SK-N-SH (cell line): ENCODE measurements around the gene ASMTL. TPM values are rescaled to one million over a fixed set of nuclear protein-coding genes. Genes with fewer than 3 reads are reported as not detected.

Experiments used
- CTCF ChIA-PET: fragments of 300-600, 350-600 bp; formaldehyde crosslinking; extraction: SDS; loops from one replicate; lab custom pipeline; 2021; lab: Yijun Ruan, JAX
- POLR2A ChIA-PET: fragments of 350-600 bp; sonication (Branson Sonifier 250); formaldehyde crosslinking; extraction: SDS; loops from one replicate; lab custom pipeline; 2020; ENCODE audit warnings: antibody characterized with exemption, inconsistent platforms; lab: Yijun Ruan, JAX
- DNase-seq: peaks from one replicate; pipeline ENCODE4 v3.0.0; 2012
- H2AFZ ChIP-seq: fragments of 200-600 bp; sonication (generic); 2 replicates; pipeline ENCODE4 v1.8.1; 2016; ENCODE audit warnings: antibody characterized with exemption, mild to moderate bottlenecking, low read depth
- H3F3A ChIP-seq: fragments of 200-600 bp; sonication (generic); replicated peaks from 2 replicates; pipeline ENCODE3; 2016; ENCODE audit warnings: antibody characterized with exemption, mild to moderate bottlenecking; ENCODE audit not compliant: insufficient read depth
- H3K27ac ChIP-seq, 2 experiments: fragments of 200-500 bp in 1 of 2; fragments of 200-600 bp in 1 of 2; sonication (Bioruptor generic) in 1 of 2; sonication (generic), shearing (Covaris generic) in 1 of 2; 2 replicates each; pipeline versions ENCODE4 v1.5.1 to v1.6.1; 2014 to 2016; ENCODE audit warnings: low read depth in 2 of 2, inconsistent platforms in 1 of 2, low read length in 1 of 2, mild to moderate bottlenecking in 1 of 2, mixed read lengths in 1 of 2
- H3K27me3 ChIP-seq: fragments of 200-600 bp; sonication (generic), shearing (Covaris generic); 2 replicates; pipeline ENCODE4 v1.6.1; 2016; ENCODE audit warnings: mixed run types; ENCODE audit not compliant: insufficient read depth
- H3K36me3 ChIP-seq, 2 experiments: fragments of 200-500 bp in 1 of 2; fragments of 200-600 bp in 1 of 2; sonication (Bioruptor generic) in 1 of 2; sonication (generic) in 1 of 2; replicated peaks in 1 of 2; 2 replicates each; pipeline versions ENCODE3 to v1.5.1; 2014 to 2016; ENCODE audit warnings: low read length in 1 of 2, mild to moderate bottlenecking in 1 of 2; ENCODE audit not compliant: insufficient read depth in 2 of 2, control insufficient read depth in 1 of 2
- H3K4me1 ChIP-seq, 2 experiments: fragments of 200-500 bp in 1 of 2; fragments of 200-600 bp in 1 of 2; sonication (Bioruptor generic) in 1 of 2; sonication (generic), shearing (Covaris generic) in 1 of 2; 2 replicates each; pipeline versions ENCODE4 v1.5.1 to v1.6.1; 2014 to 2016; ENCODE audit warnings: low read depth in 1 of 2, low read length in 1 of 2, mixed run types in 1 of 2; ENCODE audit not compliant: insufficient read depth in 2 of 2, control insufficient read depth in 1 of 2
- H3K4me2 ChIP-seq: fragments of 200-600 bp; sonication (generic), shearing (Covaris generic); 2 replicates; pipeline ENCODE4 v1.6.1; 2017; ENCODE audit warnings: mixed run types
- H3K4me3 ChIP-seq, 2 experiments: fragments of 200-500 bp in 1 of 2; fragments of 200-600 bp in 1 of 2; sonication (Bioruptor generic) in 1 of 2; sonication (generic), shearing (Covaris generic) in 1 of 2; 2 replicates each; pipeline versions ENCODE4 v1.5.1 to v1.8.1; 2014 to 2016; ENCODE audit warnings: low read depth in 2 of 2, inconsistent platforms in 1 of 2, low read length in 1 of 2, mild to moderate bottlenecking in 1 of 2, mixed read lengths in 1 of 2, moderate library complexity in 1 of 2
- H3K79me2 ChIP-seq: fragments of 200-600 bp; sonication (generic); 2 replicates; pipeline ENCODE4 v1.8.1; 2017; ENCODE audit warnings: mild to moderate bottlenecking; ENCODE audit not compliant: insufficient read depth
- H3K9ac ChIP-seq: fragments of 200-600 bp; sonication (generic); 2 replicates; pipeline ENCODE4 v1.6.1; 2017; ENCODE audit warnings: mixed run types
- H3K9me2 ChIP-seq: fragments of 200-600 bp; sonication (generic); 2 replicates; pipeline ENCODE4 v1.6.1; 2017; ENCODE audit warnings: mixed run types
- H3K9me3 ChIP-seq: fragments of 200-600 bp; sonication (generic); 2 replicates; pipeline ENCODE4 v1.6.1; 2017; ENCODE audit warnings: mixed run types, mild to moderate bottlenecking, moderate library complexity
- H4K20me1 ChIP-seq: fragments of 200-600 bp; sonication (generic); 2 replicates; pipeline ENCODE4 v1.6.1; 2017; ENCODE audit warnings: mild to moderate bottlenecking, mixed run types; ENCODE audit not compliant: insufficient read depth
- CHD2 ChIP-seq: fragments of 150-350 bp; IDR thresholded peaks from 2 replicates; pipeline ENCODE4 v1.6.1; 2018; ENCODE audit warnings: low read length; ENCODE audit not compliant: partially characterized antibody
- EP300 ChIP-seq, 2 experiments: IDR thresholded peaks; 2 replicates each; pipeline versions ENCODE4 v1.4.0 to v1.6.1; 2012; ENCODE audit warnings: borderline replicate concordance in 1 of 2, low read depth in 1 of 2, low read length in 1 of 2
- FOSL2 ChIP-seq: IDR thresholded peaks from 2 replicates; pipeline ENCODE4 v1.4.0; 2012; ENCODE audit warnings: low read depth, mild to moderate bottlenecking, moderate library complexity, borderline replicate concordance
- FOXJ3 ChIP-seq: sonication (generic); formaldehyde crosslinking; IDR thresholded peaks from 2 replicates; pipeline ENCODE4 v1.5.1; 2020; ENCODE audit warnings: mild to moderate bottlenecking, missing genetic modification reagents
- FOXM1 ChIP-seq: IDR thresholded peaks from 2 replicates; pipeline ENCODE4 v1.4.0; 2012; ENCODE audit warnings: low read depth, mild to moderate bottlenecking
- GABPA ChIP-seq: IDR thresholded peaks from 2 replicates; pipeline ENCODE4 v1.4.0; 2012; ENCODE audit warnings: low read depth, mild to moderate bottlenecking
- GATA2 ChIP-seq: sonication (generic); formaldehyde crosslinking; IDR thresholded peaks from 2 replicates; pipeline ENCODE4 v1.5.0; 2020; ENCODE audit warnings: mild to moderate bottlenecking, missing genetic modification reagents
- JUND ChIP-seq: IDR thresholded peaks from 2 replicates; pipeline ENCODE4 v1.4.0; 2012
- MEF2A ChIP-seq: IDR thresholded peaks from 2 replicates; pipeline ENCODE4 v1.4.0; 2012; ENCODE audit warnings: low read depth, borderline replicate concordance
- NFIC ChIP-seq: IDR thresholded peaks from 2 replicates; pipeline ENCODE4 v1.4.0; 2012; ENCODE audit warnings: borderline replicate concordance
- NRF1 ChIP-seq: IDR thresholded peaks from 2 replicates; pipeline ENCODE4 v1.6.1; 2012; ENCODE audit warnings: low read depth, mild to moderate bottlenecking, low read length
- PBX3 ChIP-seq: IDR thresholded peaks from 2 replicates; pipeline ENCODE4; 2012
- POLR2AphosphoS5 ChIP-seq: IDR thresholded peaks from 2 replicates; pipeline ENCODE4 v1.6.1; 2012; ENCODE audit warnings: low read depth, low read length
- RAD21 ChIP-seq: IDR thresholded peaks from 2 replicates; pipeline ENCODE4 v1.6.1; 2012; ENCODE audit warnings: mild to moderate bottlenecking, low read length
- RCOR1 ChIP-seq: fragments of 150-350 bp; IDR thresholded peaks from 2 replicates; pipeline ENCODE4 v1.6.1; 2017; ENCODE audit warnings: antibody characterized with exemption, low read length
- REST ChIP-seq: IDR thresholded peaks from 2 replicates; pipeline ENCODE4 v1.6.1; 2012; ENCODE audit warnings: mild to moderate bottlenecking, low read depth, low read length, moderate library complexity
- RFX5 ChIP-seq: IDR thresholded peaks from 2 replicates; pipeline ENCODE4 v1.6.1; 2012; ENCODE audit warnings: mild to moderate bottlenecking, improper control_type of control experiment, low read length
- RXRA ChIP-seq: IDR thresholded peaks from 2 replicates; pipeline ENCODE4 v1.4.0; 2012; ENCODE audit warnings: low read depth, mild to moderate bottlenecking, borderline replicate concordance
- SIN3A ChIP-seq: IDR thresholded peaks from 2 replicates; pipeline ENCODE4 v1.6.1; 2012; ENCODE audit warnings: low read depth, mild to moderate bottlenecking, low read length, moderate library complexity, borderline replicate concordance
- SMC3 ChIP-seq: IDR thresholded peaks from 2 replicates; pipeline ENCODE4 v1.6.1; 2012; ENCODE audit warnings: low read depth, low read length, improper control_type of control experiment
- TCF12 ChIP-seq: IDR thresholded peaks from 2 replicates; pipeline ENCODE4 v1.4.0; 2012
- USF1 ChIP-seq: IDR thresholded peaks from 2 replicates; pipeline ENCODE4 v1.4.0; 2012; ENCODE audit warnings: low read depth, borderline replicate concordance
- WGBS: methylation state at CpG from one replicate; pipeline ENCODE4 v1.1.6; 2017; ENCODE audit warnings: low lambda C conversion rate; 5-methylcytosine and 5-hydroxymethylcytosine counted together
- polyA plus RNA-seq, 3 experiments: library from polyadenylated mRNA; depleted of rRNA; stranded (reverse); fragments of >200 nt; gene quantifications; 2 replicates each; pipeline ENCODE4 v1.2.3, GENCODE V29; 2012

The ASMTL gene
- polyA plus RNA-seq, 1 of the 3 experiments (the other 2 are of a cell fraction): 37.7 TPM

- TF ChIP-seq FOXM1 (no peak), JUND (no peak), RXRA (no peak), TCF12 (no peak), RFX5 (no peak), GATA2 (CRISPR knock-in tag) (no peak), PBX3 (no peak), SMC3 (no peak), SIN3A (no peak), MEF2A (no peak), NFIC (no peak), RAD21 (no peak), NRF1 (no peak), FOXJ3 (CRISPR knock-in tag) (no peak), CHD2 (no peak)
- 91% methylated on average over 10 of the region's 10 CpGs for WGBS
- peaks cover 69% of the 10 kb centered on the region for H3K79me2 ChIP-seq
- H3F3A ChIP-seq: peaks cover 26% of the 10 kb centered on the region
- peaks cover 48 to 60% of the 10 kb centered on the region in 2 experiments for H3K36me3 ChIP-seq
- H3K4me3 ChIP-seq: no peak overlapping the region
- ChIA-PET POLR2A (no interaction called here), CTCF (no interaction called here)
- no peak for DNase-seq
- H3K27me3 ChIP-seq: no peaks in the 10 kb centered on the region
- no peaks in the 10 kb centered on the region for H3K9me2 ChIP-seq
- peaks cover 65% of the 10 kb centered on the region for H4K20me1 ChIP-seq
- H3K27ac ChIP-seq: no peak overlapping the region
- no peaks in the 10 kb centered on the region for H3K9me3 ChIP-seq
- peaks cover 7 to 21% of the 10 kb centered on the region in 2 experiments; a peak in 2 of 4 replicates for H3K4me1 ChIP-seq
- peak overlapping the region; percentile 99 for H3K4me2 ChIP-seq
- H2AFZ ChIP-seq: no peak overlapping the region
- H3K9ac ChIP-seq: peak overlapping the region; percentile 96; the same call in 1 of the 2 replicates
Measured at GRCh38 chrX:1389993-1390285, 62.8 kb downstream of the ASMTL start.

GRCh38 chrX:1389181-1389992, 63.3 kb downstream of the ASMTL start:
- Histone ChIP-seq H3K4me2 (peak overlapping the region; percentile 99; the same call in 1 of the 2 replicates), H3K27me3 (no peaks in the 10 kb centered on the region), H3F3A (peaks cover 32% of the 10 kb centered on the region), H3K27ac (no peak overlapping the region), H3K4me1 (peaks cover 7 to 21% of the 10 kb centered on the region in 2 experiments; a peak in 2 of 4 replicates), H3K9me3 (no peaks in the 10 kb centered on the region), H3K9me2 (no peaks in the 10 kb centered on the region), H4K20me1 (peaks cover 69% of the 10 kb centered on the region), H3K4me3 (no peak overlapping the region), H3K79me2 (peaks cover 64% of the 10 kb centered on the region), H3K36me3 (peaks cover 53 to 63% of the 10 kb centered on the region in 2 experiments), H2AFZ (no peak overlapping the region), H3K9ac (peak overlapping the region; percentile 96; the same call in 1 of the 2 replicates)
- no peak for DNase-seq
- WGBS: 94% methylated on average over 35 of the region's 51 CpGs
- POLR2A ChIA-PET: no interaction called here
- CTCF ChIA-PET: no interaction called here
- no peak for TF ChIP-seq CHD2
- no peak for TF ChIP-seq EP300 (IDR thresholded peaks at IDR 0.05; ENCODE audit: borderline replicate concordance in 1 of 2, low read depth in 1 of 2, low read length in 1 of 2)
- no peak for TF ChIP-seq REST
- no peak for TF ChIP-seq TCF12
- no peak for TF ChIP-seq USF1
- TF ChIP-seq GABPA: no peak
- no peak for TF ChIP-seq FOXJ3 (CRISPR knock-in tag)
- TF ChIP-seq FOSL2: no peak
- TF ChIP-seq NRF1: no peak
- no peak for TF ChIP-seq MEF2A
- TF ChIP-seq POLR2AphosphoS5: no peak
- TF ChIP-seq JUND: no peak
- no peak for TF ChIP-seq RCOR1
- TF ChIP-seq FOXM1: no peak
- no peak for TF ChIP-seq SMC3
- TF ChIP-seq GATA2 (CRISPR knock-in tag): no peak
